GM10266 (cell line): ENCODE measurements around the gene PROX1.

ENCODE experiments used
- DNase-seq: peaks from one replicate; pipeline ENCODE4 v3.0.0; 2012; ENCODE audit errors: extremely low spot score
- TF ChIP-seq, protein P1 (sequence below): IDR thresholded peaks from 2 replicates; pipeline ENCODE4 v1.5.1; 2012; ENCODE audit warnings: mild to moderate bottlenecking, low read depth; ENCODE audit not compliant: control insufficient read depth, insufficient read depth; ENCODE audit errors: missing control alignments

The PROX1 gene

DNA sequence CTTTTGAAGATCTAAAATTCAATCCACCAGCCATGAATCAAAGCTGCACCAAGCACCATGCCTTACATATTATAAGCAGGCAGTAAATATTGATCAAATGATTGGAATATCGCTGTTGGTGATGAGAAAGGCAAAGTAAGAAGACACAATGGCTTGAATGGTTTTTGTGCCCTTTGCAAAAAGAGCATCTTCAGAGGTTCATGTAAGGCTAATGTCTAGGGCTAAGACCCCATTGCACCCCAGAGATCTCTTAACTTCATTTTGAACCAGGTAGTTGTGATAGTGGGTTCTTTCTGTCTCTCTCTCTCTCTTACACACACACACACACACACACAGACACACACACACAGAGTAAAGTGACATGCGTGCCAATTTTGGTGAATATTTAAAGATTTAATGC lies 12.0 kb downstream of the PROX1 start:
- TF ChIP-seq, protein P1, sequence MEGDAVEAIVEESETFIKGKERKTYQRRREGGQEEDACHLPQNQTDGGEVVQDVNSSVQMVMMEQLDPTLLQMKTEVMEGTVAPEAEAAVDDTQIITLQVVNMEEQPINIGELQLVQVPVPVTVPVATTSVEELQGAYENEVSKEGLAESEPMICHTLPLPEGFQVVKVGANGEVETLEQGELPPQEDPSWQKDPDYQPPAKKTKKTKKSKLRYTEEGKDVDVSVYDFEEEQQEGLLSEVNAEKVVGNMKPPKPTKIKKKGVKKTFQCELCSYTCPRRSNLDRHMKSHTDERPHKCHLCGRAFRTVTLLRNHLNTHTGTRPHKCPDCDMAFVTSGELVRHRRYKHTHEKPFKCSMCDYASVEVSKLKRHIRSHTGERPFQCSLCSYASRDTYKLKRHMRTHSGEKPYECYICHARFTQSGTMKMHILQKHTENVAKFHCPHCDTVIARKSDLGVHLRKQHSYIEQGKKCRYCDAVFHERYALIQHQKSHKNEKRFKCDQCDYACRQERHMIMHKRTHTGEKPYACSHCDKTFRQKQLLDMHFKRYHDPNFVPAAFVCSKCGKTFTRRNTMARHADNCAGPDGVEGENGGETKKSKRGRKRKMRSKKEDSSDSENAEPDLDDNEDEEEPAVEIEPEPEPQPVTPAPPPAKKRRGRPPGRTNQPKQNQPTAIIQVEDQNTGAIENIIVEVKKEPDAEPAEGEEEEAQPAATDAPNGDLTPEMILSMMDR, result no peak

DNA sequence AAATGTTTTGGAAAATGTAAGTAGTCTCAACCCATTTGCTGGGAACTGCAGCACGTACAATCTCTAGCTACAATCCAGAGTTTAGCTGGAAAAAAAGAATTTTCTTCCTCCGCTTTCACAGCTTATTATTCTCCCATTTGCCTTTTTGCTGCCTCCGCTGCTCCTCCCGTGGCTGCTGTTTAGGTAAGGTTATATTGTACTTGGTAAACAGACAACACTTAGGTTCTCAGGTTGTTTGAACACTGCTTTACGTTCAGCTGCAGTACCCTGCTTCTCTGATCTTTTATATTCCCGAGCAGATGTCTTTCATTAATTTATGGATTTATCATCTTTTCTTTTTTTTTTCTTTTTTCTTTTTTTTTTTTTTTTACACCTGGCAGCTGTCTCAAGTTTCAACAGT lies 14.3 kb downstream of the PROX1 start:
- no peak for DNase-seq
- TF ChIP-seq, protein P1, result no peak

More for the DNA sequence above, 12.0 kb downstream of the PROX1 start:
- no peak for DNase-seq

DNA sequence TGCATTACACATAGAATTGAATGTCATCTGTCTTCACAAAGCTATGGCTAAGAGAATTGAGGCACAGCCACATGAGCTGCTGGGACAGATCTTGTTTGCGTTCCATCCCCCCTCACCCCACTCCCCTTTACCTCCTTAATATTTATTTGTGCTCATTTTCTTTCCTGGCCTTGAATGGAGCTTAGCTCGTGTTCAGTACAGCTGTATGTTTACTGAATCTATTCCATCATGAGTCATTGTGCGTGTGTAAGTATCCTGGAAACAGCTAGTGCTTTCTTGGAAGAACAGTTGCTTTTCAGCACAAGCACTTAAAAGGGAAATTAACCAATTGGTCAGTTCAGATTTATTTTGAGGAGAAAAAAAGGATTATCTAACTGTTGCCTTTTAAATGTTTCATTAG lies 14.7 kb downstream of the PROX1 start:
- TF ChIP-seq, protein P1, result no peak
- DNase-seq, result no peak

DNA sequence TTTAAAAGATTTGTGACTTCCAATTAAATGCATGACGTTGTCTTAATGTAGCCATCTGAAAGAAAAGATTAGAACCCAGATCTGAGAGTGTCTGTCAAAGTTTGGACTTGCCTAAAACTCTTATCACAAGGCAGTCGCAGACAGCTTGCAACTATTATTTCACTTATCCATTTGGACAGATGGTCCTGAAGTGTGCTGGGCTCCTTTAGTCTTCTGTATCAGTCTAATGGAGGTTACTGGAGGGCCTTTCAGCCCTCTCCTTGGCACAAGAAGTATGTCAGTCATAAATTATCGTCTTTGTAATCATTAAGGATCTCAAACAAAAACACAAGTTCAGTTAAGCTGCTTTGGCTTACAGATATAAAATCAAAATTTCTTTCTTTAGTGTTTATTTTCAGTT lies 15.5 kb downstream of the PROX1 start:
- TF ChIP-seq, protein P1, result no peak
- no peak for DNase-seq

DNA sequence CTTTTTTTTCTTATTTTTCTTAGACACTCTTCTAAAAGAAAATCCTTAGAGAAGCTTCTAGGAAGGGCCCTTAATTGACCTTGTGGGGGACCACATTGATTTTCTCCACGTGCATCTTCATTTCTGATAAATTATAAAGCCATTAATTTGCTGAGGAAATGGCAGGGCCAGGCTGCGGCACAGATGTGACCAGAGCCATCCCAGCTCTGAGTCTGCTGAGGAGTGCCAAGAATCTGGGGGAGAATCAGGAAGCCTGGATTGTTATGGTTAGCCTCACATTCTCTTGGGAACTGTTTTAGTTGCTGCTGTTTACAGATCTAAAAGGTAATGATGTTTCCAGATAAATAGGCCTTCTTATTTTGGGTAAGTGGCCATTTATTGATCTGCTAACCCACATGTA lies 16.2 kb downstream of the PROX1 start:
- TF ChIP-seq, protein P1, result no peak
- no peak for DNase-seq

DNA sequence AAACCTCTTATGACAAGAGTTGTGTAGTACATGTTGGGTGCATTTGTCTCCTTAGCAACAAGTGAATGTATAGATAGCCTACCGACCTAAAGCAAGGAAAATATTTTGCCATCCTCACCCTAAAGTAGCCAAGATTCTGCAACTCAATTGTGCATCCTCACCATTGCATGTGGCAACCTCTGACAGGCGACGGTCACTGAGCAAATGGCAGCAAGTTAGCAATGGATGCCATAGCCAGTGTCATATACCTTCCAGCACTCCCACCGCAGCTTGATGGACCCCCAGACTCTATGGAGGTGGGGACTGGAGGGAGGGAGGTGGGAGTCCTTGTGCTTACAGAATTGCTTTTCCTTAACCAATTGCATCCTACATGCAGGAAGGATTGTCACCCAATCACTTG lies 17.0 kb downstream of the PROX1 start:
- TF ChIP-seq, protein P1, result no peak
- no peak for DNase-seq

DNA sequence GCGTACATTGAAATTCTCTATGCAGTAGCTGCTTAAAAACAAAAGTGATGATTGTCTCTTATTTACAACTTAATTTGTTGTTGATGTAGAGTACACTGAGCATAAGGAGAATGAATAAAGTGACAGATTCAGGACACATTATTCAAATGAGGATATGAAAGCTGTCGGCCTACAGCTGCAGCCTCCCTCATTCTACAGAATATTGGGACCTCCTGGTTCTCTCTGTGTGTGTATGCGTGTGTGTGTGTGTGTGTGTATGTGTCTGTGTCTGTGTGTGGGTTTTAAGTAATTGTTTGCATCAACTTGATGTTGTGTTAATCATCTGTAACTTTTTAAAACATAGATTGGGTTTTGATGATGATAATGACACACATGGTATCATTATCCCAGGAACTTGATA lies 17.9 kb downstream of the PROX1 start:
- TF ChIP-seq, protein P1, result no peak
- no peak for DNase-seq
